GM18511 (cell line): ENCODE measurements around the gene ZNF343.
"Not testable (repeated sequence)": the region's sequence is repeated elsewhere in the genome, so short reads cannot be mapped to it uniquely, and the experiment has no call there.

Experiments
- ATAC-seq: cut with Tn5 transposase; IDR thresholded peaks from one replicate; pipeline ENCODE4 v1.9.1; 2021; ENCODE audit warnings: mild to moderate bottlenecking, moderate library complexity; ENCODE audit not compliant: unreplicated experiment

Gene ZNF343

DNA sequence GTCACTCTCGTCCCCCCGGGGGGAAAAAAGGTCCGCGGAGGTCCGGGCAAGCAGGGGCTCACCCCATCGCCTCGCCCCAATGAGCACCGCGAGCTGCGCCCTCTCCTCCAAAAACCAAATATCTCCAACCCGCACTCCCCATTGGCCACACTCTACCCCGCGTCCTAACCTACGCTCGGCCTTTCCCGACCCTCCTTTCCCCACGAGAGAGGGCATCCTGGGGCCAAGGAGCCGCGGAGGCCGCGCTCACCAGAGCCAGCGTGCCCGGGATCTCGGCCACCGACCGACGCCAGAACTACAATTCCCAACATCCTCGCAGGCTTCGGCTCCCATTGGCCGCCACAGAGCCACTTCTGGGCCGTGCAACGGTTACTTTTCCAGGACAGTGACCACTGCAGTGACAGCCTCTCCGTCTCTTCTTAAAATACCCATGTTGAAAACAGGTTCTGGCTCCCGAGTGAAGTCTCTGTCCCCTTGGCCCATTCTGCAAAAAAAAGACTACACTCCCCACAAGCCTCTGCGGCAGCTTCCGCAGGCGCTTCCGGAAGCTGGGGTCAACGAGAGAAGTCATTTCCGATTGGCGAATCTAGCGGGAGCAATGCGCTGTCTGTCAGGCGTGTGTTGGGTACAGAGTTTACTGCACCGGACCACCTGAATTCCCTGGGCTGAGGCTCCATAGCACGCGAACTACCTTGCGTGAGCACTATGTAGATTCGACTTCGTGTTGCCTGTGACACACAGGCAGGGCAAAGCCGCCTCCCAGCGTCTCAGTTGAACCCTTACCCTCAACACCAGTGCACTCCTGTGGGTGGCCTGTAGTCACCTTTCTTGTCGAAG lies at the start of gene ZNF343:
Gene ZNF343 (minus strand): TSS at position 285 of the 837 bp plus-strand sequence. CDS start 15,020 bp downstream, outside the sequence.
- ATAC-seq: peak; percentile 95

- ATAC-seq: no peak
These were observed 49.3 kb upstream of the ZNF343 start for GRCh38 chr20:2557873-2558580.

- ATAC-seq: no peak
These were observed 36.9 kb upstream of the ZNF343 start for GRCh38 chr20:2545594-2545993.

- no peak for ATAC-seq
These were observed 35.5 kb upstream of the ZNF343 start for GRCh38 chr20:2544211-2544610.

DNA sequence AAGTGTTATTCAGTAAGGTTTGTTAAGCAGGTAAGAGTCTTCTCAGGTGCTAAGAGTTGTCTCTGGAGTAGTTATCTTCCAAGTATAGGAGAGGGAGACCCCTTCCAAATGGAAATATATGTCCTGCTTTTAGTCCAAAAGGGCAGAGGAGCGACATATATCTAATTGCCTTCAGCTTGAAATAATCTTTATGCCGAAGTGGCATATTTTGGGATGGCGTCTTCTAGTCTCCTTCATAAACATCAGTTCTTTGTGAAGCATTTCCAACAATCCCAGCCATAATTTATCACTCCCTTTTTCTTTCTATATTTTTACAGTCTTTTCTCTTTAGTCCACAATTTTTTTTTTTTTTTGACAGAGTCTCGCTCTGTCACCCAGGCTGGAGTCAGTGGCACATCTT lies 33.6 kb upstream of the ZNF343 start:
- ATAC-seq: no peak

GRCh38 chr20:2541940-2542339 lies 33.2 kb upstream of the ZNF343 start:
- no peak for ATAC-seq

DNA sequence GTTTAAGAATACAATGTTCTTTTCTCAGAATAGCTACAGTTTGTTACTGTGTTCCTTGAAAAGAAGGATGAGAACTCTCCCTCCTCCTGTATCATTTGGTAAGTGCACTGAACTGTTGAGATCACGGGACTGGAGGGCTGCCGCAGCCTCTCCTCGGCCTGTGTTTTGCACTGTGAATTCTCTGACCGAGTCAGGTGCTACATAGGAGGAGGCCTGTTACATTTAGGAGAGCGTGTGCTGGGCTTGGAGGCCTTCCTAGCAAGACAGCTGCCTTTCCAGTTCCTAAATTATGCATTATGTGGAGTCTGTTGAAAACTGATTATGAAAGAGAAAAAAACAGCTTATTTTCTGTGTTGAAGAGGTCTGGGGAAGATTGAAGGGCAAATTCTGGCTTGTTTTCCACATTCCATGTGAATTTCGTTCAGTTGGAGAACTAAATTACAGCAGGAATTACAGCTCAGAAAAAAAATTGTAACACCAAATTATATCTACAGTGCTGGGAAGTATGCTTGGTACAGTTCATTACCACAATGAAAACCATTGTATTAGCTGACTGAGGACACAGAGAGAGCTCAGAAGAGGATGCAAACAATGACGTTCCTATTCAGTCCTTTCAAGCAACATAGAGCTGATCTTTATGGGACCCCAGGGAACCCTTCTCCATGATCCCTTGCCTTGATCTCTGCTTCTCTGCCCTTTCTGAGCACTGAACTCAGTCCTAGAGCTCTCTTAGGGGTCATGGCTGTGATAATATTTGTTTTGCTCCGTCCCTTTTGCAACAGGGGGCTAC lies 30.4 kb upstream of the ZNF343 start:
- no peak for ATAC-seq

GRCh38 chr20:2538356-2538755 lies 29.6 kb upstream of the ZNF343 start:
- no peak for ATAC-seq

DNA sequence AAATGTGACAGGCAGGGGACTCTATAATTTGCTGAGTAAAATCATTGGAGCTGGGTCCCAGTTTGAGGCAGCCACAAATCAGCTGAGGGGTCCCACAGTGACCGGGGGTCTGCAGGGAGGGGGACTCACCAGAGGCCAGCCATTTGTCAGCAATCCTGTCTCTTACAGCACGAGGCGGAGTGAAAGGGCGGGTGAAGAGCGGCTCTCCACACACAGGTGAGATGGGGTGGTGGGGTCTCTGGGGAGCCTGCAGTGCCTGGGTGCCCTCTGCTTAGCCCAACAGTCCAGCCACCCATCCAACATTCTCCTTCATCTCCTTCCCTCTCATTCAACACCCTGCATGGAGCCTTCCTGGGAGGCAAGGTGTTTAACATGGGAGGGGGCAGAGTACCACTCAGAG lies 28.4 kb upstream of the ZNF343 start:
- ATAC-seq: no peak

GRCh38 chr20:2536560-2536986 lies 27.9 kb upstream of the ZNF343 start, which contains the start of gene TMC2:
TMC2 (plus strand) TSS chr20:2536573; CDS start chr20:2536622, 49 bp downstream.
- no peak for ATAC-seq

GRCh38 chr20:2535711-2536559 lies 27.2 kb upstream of the ZNF343 start:
- no peak for ATAC-seq

GRCh38 chr20:2533118-2533517 lies 24.4 kb upstream of the ZNF343 start:
- ATAC-seq: no peak

GRCh38 chr20:2528671-2529271 lies 20.1 kb upstream of the ZNF343 start:
- no peak for ATAC-seq

GRCh38 chr20:2527762-2528161 lies 19.0 kb upstream of the ZNF343 start:
- no peak for ATAC-seq

GRCh38 chr20:2526218-2526583 lies 17.5 kb upstream of the ZNF343 start:
- not testable (repeated sequence) for ATAC-seq

- peak; percentile 48 for ATAC-seq
These were observed 16.2 kb upstream of the ZNF343 start for GRCh38 chr20:2524709-2525506.

- peak; percentile 78 for ATAC-seq
These were observed 15.4 kb upstream of the ZNF343 start for GRCh38 chr20:2523919-2524708.

- ATAC-seq: not testable (repeated sequence)
These were observed 14.2 kb upstream of the ZNF343 start for GRCh38 chr20:2522826-2523429.
